ENCODE data around the gene SLC16A2. TPM values are rescaled to one million over a fixed set of nuclear protein-coding genes. Genes with fewer than 3 reads are reported as not detected.

SLC16A2 gene
- total RNA-seq, 2 experiments from 2014 or later: 1.2 to 1.5 TPM

DNA sequence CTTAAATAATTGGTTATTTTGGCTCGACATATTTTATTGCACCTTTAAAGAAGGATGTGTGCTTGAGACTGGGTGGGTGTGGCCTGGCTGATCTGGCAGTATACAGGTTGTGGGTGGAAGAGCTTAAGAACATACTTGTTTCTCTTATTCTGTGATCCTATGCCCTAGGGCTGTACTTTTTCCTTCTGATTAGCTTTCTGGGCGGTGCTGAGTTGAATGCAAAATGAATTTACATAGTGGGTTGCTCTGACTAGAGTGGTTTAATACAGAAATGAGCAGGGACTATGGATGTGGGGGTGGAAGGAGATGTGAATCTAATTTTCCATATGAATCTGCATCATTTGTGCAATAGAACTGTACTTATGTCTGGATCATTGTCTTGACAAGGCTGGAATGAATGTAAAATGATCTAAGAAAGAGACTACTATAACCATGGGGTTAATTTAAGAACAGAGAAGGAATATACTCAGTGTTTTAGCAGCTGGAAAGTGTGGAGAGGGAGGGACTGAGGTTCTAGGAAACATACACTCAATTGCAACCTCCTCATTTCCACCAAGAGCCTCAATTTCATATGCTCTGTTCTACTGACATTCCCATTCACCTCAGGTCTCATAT is 119.4 kb downstream of the SLC16A2 start:
- Mint-ChIP-seq H3K36me3 (ENCODE audit: low read depth) (no peaks in the 10 kb centered on the region), H3K4me3 (no peak overlapping the region), H3K27ac (no peak overlapping the region), H3K9me3 (ENCODE audit: low read depth) (no peaks in the 10 kb centered on the region), H3K27me3 (peaks cover under 1% of the 10 kb centered on the region), H3K4me1 (peaks cover 21% of the 10 kb centered on the region)
- DNase-seq (peak; percentile 15), ATAC-seq (peak; percentile 73)
- POLR2A ChIA-PET: interaction anchor here (0.7 kb wide), 1 partner anchor 170 kb away, joined by 3 read pairs; no protein-coding TSS in a partner anchor
- intact Hi-C loops (cut with DNase I, micrococcal nuclease): loop anchor here in 1 of 2 experiments (2.0 kb wide), 1 partner anchor 38 kb away; no protein-coding TSS in a partner anchor
- CTCF ChIA-PET: interaction anchor here (0.6 kb wide), 1 partner anchor 1738 kb away, joined by 3 read pairs; no protein-coding TSS in a partner anchor

DNA sequence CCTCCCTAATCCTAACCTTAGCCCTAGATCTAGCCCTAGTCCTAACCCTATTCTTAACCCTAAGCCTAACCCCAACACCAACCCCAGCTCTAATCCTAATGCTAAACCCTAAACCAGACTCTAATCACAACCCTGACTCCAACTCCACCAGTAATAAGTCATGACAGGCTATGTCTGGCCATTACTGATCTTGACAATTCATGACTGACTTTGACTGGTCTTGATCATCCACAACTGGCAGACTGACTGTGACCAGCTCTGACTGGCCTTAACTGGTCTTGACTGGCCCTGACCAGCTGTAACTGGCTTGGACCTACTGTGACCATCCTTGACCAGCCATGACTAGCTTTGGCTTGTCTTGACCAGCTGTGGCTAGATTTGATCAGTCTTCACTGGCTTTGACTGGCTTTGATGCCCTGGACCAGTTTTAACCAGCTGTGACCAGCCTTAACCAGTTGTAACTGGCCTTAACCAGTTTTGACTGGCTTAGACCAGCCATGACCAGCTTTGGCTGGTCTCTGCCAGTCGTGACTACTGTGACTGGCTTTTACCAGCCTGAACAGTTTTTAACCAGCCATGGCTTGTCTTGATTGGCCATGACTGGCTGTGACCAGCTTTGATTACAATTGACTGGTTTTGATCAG is 124.7 kb downstream of the SLC16A2 start:
- Mint-ChIP-seq H3K27me3 (peaks cover 2% of the 10 kb centered on the region), H3K27ac (no peak overlapping the region), H3K4me1 (peaks cover 5% of the 10 kb centered on the region), H3K36me3 (ENCODE audit: low read depth) (no peaks in the 10 kb centered on the region), H3K9me3 (ENCODE audit: low read depth) (no peaks in the 10 kb centered on the region), H3K4me3 (no peak overlapping the region)
- ATAC-seq: no peak
- intact Hi-C loops (cut with DNase I, micrococcal nuclease): no loop called here
- DNase-seq: peak; percentile 7
- ChIA-PET CTCF (interaction anchor here (0.7 to 1.7 kb wide), 3 partner anchors 26 to 254 kb away, joined by 3 to 5 read pairs (median 3); no protein-coding TSS in a partner anchor), POLR2A (no interaction called here)

DNA sequence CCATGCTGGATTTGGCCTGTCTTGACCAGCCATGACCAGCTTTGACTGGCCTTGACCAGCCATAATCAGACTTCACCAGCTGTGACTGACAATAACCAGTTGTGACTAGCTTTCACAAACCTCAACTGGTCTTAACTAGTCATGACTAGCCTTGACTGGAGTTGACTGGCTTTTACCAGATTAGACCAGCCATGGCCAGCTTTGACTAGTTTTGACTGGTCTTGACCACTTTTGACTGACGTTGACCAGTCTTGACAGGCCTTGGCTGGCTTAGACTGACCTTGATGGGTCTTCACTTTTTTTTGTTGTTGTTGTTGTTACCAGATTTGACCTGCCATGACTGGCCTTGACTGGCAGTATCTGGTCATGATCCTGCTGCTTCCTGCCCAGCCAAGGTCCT is 125.7 kb downstream of the SLC16A2 start:
- Mint-ChIP-seq H3K4me3 (no peak overlapping the region), H3K4me1 (peaks cover 2% of the 10 kb centered on the region), H3K27ac (no peak overlapping the region), H3K27me3 (peaks cover 2% of the 10 kb centered on the region), H3K36me3 (ENCODE audit: low read depth) (no peaks in the 10 kb centered on the region), H3K9me3 (ENCODE audit: low read depth) (no peaks in the 10 kb centered on the region)
- ATAC-seq (no peak), DNase-seq (peak; percentile 5)
- CTCF ChIA-PET: interaction anchor here (0.7 to 1.6 kb wide), 3 partner anchors 163 to 255 kb away, joined by 3 to 5 read pairs (median 4); no protein-coding TSS in a partner anchor
- intact Hi-C loops (cut with DNase I, micrococcal nuclease): no loop called here
- POLR2A ChIA-PET: no interaction called here

DNA sequence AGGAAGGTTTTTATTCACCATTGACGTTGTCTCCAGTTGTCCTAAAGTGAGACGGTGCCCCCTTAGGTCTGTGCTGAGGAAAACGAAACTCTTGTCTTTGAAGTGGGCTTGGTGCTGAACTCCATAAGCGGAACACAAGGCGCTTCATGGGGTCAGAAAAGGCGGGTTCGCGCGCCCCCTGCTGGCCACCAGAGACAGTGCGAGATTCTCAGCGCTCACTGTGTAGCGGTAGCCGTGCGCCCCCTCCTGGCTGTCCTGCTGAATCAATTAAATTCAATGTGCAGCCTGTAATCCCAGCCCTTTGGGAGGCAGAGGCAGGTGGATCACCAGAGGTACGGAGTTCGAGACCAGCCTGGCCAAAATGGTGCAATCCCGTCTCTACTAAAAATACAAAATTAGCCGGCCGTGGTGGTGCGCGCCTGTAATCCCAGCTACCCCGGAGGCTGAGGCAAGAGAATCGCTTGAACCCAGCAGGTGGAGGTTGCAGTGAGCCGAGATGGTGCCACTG is 129.1 kb downstream of the SLC16A2 start:
- peaks cover 2% of the 10 kb centered on the region for H3K27me3 Mint-ChIP-seq
- H3K27ac Mint-ChIP-seq: peak overlapping the region; percentile 62
- peaks cover 2% of the 10 kb centered on the region for H3K4me1 Mint-ChIP-seq
- ATAC-seq: peak; percentile 85
- CTCF ChIA-PET: interaction anchor here (1.1 to 1.6 kb wide), 2 partner anchors 78 to 169 kb away, joined by 3 to 5 read pairs; no protein-coding TSS in a partner anchor
- no peak overlapping the region for H3K4me3 Mint-ChIP-seq
- intact Hi-C loops (cut with DNase I, micrococcal nuclease): loop anchor here (1.0 to 5.0 kb wide), 4 partner anchors 57 to 695 kb away; no protein-coding TSS in a partner anchor
- no peaks in the 10 kb centered on the region for H3K9me3 Mint-ChIP-seq (ENCODE audit: low read depth)
- POLR2A ChIA-PET: no interaction called here
- DNase-seq: peak; percentile 90
- H3K36me3 Mint-ChIP-seq (ENCODE audit: low read depth): no peaks in the 10 kb centered on the region

DNA sequence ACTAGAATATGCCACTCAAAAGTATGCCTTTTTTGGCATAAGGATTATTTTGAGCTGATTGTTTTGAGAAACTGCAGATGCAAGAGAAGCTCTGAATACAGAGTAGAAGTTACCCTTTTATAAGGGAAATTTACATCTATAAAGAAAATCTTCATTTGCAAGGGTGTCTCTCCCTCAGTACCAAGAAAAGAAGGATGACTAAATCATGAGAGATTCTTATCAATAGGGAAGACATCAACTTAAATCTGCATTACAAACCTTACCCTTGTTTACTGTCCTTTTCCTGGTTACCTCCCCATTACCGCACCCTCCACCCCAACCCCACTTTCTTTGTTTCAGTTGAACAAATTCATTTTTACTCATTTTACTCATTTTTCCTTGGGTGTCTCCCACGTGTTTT is 130.6 kb downstream of the SLC16A2 start:
- DNase-seq (no peak), ATAC-seq (no peak)
- H3K4me3 Mint-ChIP-seq: no peak overlapping the region
- CTCF ChIA-PET: interaction anchor here (0.7 to 1.5 kb wide), 2 partner anchors 13 to 55 kb away, joined by 4 to 5 read pairs; no protein-coding TSS in a partner anchor
- H3K9me3 Mint-ChIP-seq (ENCODE audit: low read depth): no peaks in the 10 kb centered on the region
- POLR2A ChIA-PET: no interaction called here
- H3K4me1 Mint-ChIP-seq: peaks cover 2% of the 10 kb centered on the region
- intact Hi-C loops (cut with DNase I, micrococcal nuclease): loop anchor here in 1 of 2 experiments (5.0 kb wide), 1 partner anchor 260 kb away; no protein-coding TSS in a partner anchor
- H3K36me3 Mint-ChIP-seq (ENCODE audit: low read depth): no peaks in the 10 kb centered on the region
- no peaks in the 10 kb centered on the region for H3K27me3 Mint-ChIP-seq
- H3K27ac Mint-ChIP-seq: no peak overlapping the region

DNA sequence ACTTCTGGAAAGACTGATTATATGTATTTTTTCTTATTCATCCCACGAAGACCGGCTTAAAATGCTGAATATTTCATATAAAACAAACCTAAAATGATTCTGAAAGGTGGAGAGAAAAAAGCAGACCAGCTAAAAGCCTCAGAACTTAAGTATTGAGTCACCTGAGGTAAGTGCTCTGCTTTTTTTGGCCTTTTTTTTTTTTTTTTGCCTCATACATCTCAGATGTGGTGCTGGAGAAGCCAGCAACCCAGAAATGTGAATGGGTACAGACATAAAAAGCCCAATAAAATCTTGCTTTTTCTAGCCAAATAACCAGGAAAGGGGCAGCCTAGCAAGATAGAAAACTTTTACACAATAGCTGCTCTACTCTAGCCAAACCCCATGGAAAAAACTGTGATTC is 136.1 kb downstream of the SLC16A2 start:
- H3K9me3 Mint-ChIP-seq (ENCODE audit: low read depth): no peaks in the 10 kb centered on the region
- H3K36me3 Mint-ChIP-seq (ENCODE audit: low read depth): no peaks in the 10 kb centered on the region
- ChIA-PET CTCF (no interaction called here), POLR2A (no interaction called here)
- intact Hi-C loops (cut with DNase I, micrococcal nuclease): no loop called here
- ATAC-seq (no peak), DNase-seq (no peak)
- H3K4me1 Mint-ChIP-seq: no peaks in the 10 kb centered on the region
- no peak overlapping the region for H3K27ac Mint-ChIP-seq
- no peak overlapping the region for H3K4me3 Mint-ChIP-seq
- no peaks in the 10 kb centered on the region for H3K27me3 Mint-ChIP-seq

DNA sequence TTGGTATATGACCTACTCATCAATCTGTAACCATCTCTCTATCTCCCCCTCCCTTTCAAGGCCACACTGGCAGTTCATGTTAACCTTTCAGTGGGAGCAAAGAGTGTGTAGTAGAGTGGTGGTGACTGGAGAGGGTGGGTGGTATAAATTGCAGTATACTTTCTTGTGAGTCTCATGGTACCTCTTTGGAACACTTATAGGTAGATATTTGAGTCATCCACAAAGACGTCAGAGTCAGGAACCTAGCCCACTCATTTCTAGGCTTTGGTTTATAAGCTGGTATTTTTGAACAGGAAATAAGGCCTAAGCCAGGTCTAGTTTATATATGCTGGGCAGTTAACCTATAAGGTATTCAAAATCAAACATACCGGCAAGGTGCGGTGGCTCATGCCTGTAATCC is 156.8 kb downstream of the SLC16A2 start:
- peaks cover 5% of the 10 kb centered on the region for H3K36me3 Mint-ChIP-seq (ENCODE audit: low read depth)
- H3K9me3 Mint-ChIP-seq (ENCODE audit: low read depth): no peaks in the 10 kb centered on the region
- intact Hi-C loops (cut with DNase I, micrococcal nuclease): loop anchor here in 1 of 2 experiments (1.0 to 10.0 kb wide), 3 partner anchors 36 to 63 kb away; partner anchors contain the start of gene RLIM
- H3K27me3 Mint-ChIP-seq: no peaks in the 10 kb centered on the region
- peak; percentile 96 for ATAC-seq
- peaks cover 16% of the 10 kb centered on the region for H3K4me1 Mint-ChIP-seq
- DNase-seq: peak; percentile 25
- POLR2A ChIA-PET: no interaction called here
- CTCF ChIA-PET: no interaction called here
- H3K27ac Mint-ChIP-seq: peak overlapping the region; percentile 55
- H3K4me3 Mint-ChIP-seq: no peak overlapping the region

DNA sequence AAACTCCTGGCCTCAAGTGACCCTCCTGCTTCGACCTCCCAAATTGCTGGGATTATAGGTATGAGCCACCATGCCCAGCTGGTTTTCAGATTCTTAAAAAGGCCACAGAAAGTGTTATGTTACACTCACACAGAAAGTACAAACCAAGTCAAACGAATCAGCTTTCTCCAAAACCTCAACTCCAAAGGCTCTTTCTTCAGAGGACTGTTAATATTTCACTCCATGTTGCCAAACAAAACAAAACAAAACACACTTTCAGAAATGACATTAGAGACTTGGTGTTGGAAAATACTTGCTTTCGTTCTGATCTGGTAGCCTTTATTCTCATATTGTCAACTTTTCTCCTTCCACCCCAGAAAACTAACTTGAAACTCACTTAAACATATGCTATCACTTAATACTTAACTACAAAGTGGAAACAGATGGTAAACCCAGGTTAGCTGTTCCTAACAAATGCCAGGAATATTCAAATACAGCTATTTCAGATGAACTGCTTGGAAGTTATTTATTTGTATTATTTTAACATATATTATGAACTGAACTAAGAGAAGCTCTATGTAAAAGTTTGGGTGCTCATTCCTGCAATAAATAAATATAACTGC is 158.4 kb downstream of the SLC16A2 start:
- POLR2A ChIA-PET: interaction anchor here (0.7 kb wide), 1 partner anchor 38 kb away, joined by 3 read pairs; no protein-coding TSS in a partner anchor
- peak overlapping the region; percentile 81 for H3K27ac Mint-ChIP-seq
- DNase-seq: no peak

More for the DNA sequence above, 158.4 kb downstream of the SLC16A2 start:
- ATAC-seq: no peak
- no peaks in the 10 kb centered on the region for H3K9me3 Mint-ChIP-seq (ENCODE audit: low read depth)
- intact Hi-C loops (cut with DNase I, micrococcal nuclease): loop anchor here in 1 of 2 experiments (2.0 to 10.0 kb wide), 2 partner anchors 39 to 65 kb away; no protein-coding TSS in a partner anchor
- H3K27me3 Mint-ChIP-seq: no peaks in the 10 kb centered on the region
- H3K4me3 Mint-ChIP-seq: no peak overlapping the region
- H3K4me1 Mint-ChIP-seq: peaks cover 16% of the 10 kb centered on the region
- CTCF ChIA-PET: interaction anchor here (0.6 kb wide), 1 partner anchor 36 kb away, joined by 5 read pairs; no protein-coding TSS in a partner anchor
- H3K36me3 Mint-ChIP-seq (ENCODE audit: low read depth): peaks cover 6% of the 10 kb centered on the region

Other genes with a start within 250 kb of the SLC16A2 start
- not detected for gene ZCCHC13, start 117.3 kb upstream of the SLC16A2 start, total RNA-seq
- 10 to 100 TPM; 36.5 to 38.2 TPM for gene RLIM, start 193.1 kb downstream of the SLC16A2 start, total RNA-seq